HL-60 (cell line): ENCODE results near the gene ST6GALNAC3.

ENCODE experiments used
- DNase-seq, 2 experiments: peaks; one replicate each; pipeline ENCODE4 v3.0.0-alpha.2; 2010 to 2020; ENCODE audit warnings: low read depth in 1 of 2, low spot score in 1 of 2
- H3K27ac ChIP-seq: fragments of 250-450 bp; sonication (Bioruptor Pico); replicated peaks from 2 replicates; pipeline ENCODE4 v1.5.1; 2020; ENCODE audit warnings: mild to moderate bottlenecking, moderate library complexity
- H3K27me3 ChIP-seq: fragments of 250-450 bp; sonication (Bioruptor Pico); 2 replicates; pipeline ENCODE4 v1.5.1; 2021; ENCODE audit warnings: mild to moderate bottlenecking, moderate library complexity; ENCODE audit not compliant: insufficient read depth, poor library complexity, severe bottlenecking
- H3K4me3 ChIP-seq: replicated peaks from 2 replicates; pipeline ENCODE4 v1.5.1; 2011; ENCODE audit warnings: mild to moderate bottlenecking, control low read depth, low read length; ENCODE audit not compliant: insufficient read depth
- GABPA ChIP-seq: IDR thresholded peaks from 2 replicates; pipeline ENCODE4 v1.6.1; 2012; ENCODE audit warnings: low read depth
- POLR2AphosphoS5 ChIP-seq: IDR thresholded peaks from 2 replicates; pipeline ENCODE4 v1.6.1; 2012; ENCODE audit warnings: low read depth
- SPI1 ChIP-seq: IDR thresholded peaks from 2 replicates; pipeline ENCODE4 v1.6.1; 2012; ENCODE audit warnings: low read depth, mild to moderate bottlenecking, borderline replicate concordance
- TF ChIP-seq, protein P1 (sequence below): IDR thresholded peaks from 2 replicates; pipeline ENCODE4 v1.6.1; 2012; ENCODE audit warnings: low read depth; ENCODE audit not compliant: insufficient replicate concordance
- TF ChIP-seq, protein P2 (sequence below): IDR thresholded peaks from one replicate; pipeline ENCODE4 v1.5.1; 2011; ENCODE audit warnings: low read length, control low read depth, inconsistent platforms; ENCODE audit not compliant: insufficient read depth

Gene ST6GALNAC3

DNA sequence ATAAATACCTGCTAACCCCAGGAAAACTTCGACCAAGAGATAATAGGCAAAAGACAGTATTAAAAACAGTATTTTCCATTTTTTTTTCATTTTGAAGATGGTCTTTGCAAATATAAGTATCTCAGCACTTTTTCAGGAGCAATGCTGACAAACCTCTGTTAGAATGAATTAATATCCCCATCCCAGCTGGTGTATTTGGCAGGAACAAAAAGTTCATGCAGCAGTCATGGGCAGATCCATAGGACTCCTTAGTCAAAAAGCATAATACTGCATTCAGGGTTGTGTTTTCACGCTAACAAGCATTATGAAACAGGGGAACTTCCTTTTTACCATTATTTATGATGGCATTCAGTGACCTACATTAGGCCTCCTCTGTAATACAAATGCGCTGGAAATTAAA is 344.0 kb downstream of the ST6GALNAC3 start:
- Histone ChIP-seq H3K27me3 (no peaks in the 10 kb centered on the region), H3K4me3 (no peak overlapping the region), H3K27ac (no peak overlapping the region)
- TF ChIP-seq GABPA = no peak
- TF ChIP-seq, protein P1, sequence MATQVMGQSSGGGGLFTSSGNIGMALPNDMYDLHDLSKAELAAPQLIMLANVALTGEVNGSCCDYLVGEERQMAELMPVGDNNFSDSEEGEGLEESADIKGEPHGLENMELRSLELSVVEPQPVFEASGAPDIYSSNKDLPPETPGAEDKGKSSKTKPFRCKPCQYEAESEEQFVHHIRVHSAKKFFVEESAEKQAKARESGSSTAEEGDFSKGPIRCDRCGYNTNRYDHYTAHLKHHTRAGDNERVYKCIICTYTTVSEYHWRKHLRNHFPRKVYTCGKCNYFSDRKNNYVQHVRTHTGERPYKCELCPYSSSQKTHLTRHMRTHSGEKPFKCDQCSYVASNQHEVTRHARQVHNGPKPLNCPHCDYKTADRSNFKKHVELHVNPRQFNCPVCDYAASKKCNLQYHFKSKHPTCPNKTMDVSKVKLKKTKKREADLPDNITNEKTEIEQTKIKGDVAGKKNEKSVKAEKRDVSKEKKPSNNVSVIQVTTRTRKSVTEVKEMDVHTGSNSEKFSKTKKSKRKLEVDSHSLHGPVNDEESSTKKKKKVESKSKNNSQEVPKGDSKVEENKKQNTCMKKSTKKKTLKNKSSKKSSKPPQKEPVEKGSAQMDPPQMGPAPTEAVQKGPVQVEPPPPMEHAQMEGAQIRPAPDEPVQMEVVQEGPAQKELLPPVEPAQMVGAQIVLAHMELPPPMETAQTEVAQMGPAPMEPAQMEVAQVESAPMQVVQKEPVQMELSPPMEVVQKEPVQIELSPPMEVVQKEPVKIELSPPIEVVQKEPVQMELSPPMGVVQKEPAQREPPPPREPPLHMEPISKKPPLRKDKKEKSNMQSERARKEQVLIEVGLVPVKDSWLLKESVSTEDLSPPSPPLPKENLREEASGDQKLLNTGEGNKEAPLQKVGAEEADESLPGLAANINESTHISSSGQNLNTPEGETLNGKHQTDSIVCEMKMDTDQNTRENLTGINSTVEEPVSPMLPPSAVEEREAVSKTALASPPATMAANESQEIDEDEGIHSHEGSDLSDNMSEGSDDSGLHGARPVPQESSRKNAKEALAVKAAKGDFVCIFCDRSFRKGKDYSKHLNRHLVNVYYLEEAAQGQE = no peak
- no peak for TF ChIP-seq SPI1
- TF ChIP-seq, protein P2, sequence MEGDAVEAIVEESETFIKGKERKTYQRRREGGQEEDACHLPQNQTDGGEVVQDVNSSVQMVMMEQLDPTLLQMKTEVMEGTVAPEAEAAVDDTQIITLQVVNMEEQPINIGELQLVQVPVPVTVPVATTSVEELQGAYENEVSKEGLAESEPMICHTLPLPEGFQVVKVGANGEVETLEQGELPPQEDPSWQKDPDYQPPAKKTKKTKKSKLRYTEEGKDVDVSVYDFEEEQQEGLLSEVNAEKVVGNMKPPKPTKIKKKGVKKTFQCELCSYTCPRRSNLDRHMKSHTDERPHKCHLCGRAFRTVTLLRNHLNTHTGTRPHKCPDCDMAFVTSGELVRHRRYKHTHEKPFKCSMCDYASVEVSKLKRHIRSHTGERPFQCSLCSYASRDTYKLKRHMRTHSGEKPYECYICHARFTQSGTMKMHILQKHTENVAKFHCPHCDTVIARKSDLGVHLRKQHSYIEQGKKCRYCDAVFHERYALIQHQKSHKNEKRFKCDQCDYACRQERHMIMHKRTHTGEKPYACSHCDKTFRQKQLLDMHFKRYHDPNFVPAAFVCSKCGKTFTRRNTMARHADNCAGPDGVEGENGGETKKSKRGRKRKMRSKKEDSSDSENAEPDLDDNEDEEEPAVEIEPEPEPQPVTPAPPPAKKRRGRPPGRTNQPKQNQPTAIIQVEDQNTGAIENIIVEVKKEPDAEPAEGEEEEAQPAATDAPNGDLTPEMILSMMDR = no peak
- no peak for TF ChIP-seq POLR2AphosphoS5
- DNase-seq = no peak

DNA sequence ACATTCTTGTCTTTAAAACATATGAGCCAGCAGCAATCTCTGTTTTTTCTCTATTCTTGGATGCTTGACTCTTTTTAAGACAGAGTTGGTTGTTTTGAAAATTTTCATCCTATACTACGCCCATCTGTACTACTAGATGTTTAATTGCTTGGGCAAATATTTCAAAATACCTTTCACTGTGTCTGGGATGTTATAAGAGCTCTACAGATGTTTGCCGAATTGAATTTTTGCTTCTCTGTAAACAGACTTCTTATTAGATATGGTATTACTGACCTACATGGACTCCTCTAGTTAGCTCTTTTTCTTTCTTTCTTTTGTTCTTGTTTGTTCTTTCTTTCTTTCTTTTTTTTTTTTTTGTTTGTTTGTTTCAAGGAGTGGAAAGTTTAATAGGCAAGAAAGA is 345.1 kb downstream of the ST6GALNAC3 start:
- no peak for DNase-seq
- no peak overlapping the region for H3K4me3 ChIP-seq
- TF ChIP-seq, protein P1 = no peak
- TF ChIP-seq POLR2AphosphoS5 = no peak
- TF ChIP-seq, protein P2 = no peak
- TF ChIP-seq GABPA = no peak
- no peak for TF ChIP-seq SPI1
- no peaks in the 10 kb centered on the region for H3K27me3 ChIP-seq
- no peak overlapping the region for H3K27ac ChIP-seq

DNA sequence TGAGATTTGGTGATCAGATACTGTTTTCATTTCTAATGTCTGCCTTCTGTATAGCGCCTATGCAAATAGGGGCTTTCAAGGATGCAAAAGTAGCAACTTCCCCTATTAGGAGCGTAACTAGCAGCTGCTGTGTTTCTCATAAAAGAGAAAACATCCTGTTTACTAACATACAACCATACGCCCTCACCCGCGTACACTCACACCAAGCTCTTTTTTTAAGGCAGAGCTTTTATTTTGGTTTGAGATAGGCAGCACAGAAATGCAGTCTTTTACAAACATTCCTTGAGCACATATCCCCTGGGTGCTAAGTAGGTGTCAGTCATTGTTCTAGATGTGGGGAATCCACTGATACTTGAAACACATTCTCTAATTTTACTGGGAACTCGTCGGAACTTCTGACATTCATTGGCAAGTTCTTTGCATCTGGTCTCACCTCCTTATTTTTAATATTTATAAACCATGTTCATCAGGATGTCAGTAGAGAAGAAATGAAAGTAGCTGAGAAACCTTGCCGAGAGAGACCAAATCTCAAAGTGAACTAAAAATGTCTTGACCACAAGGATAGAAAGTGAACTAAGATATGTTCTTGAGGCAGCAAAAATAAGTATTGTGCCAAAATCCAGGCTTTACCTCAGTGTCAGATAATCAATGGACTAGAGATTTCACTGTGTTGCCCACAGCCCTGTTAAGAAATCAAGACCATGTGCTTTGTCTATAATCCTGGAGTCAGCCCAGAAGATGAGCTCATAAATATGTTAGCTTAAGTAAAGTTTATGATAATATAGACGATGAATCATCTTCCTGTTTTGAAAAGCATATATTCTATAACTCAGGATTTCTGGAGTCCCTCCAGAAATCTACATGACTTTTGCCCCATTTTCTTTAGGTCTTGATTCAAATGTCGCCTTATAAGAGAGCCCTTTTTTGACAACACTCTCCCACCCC is 350.9 kb downstream of the ST6GALNAC3 start:
- TF ChIP-seq, protein P1 = no peak
- TF ChIP-seq POLR2AphosphoS5 (no peak), SPI1 (no peak), GABPA (no peak)
- TF ChIP-seq, protein P2 = no peak
- H3K4me3 ChIP-seq = no peak overlapping the region
- no peak overlapping the region for H3K27ac ChIP-seq
- DNase-seq = no peak
- no peaks in the 10 kb centered on the region for H3K27me3 ChIP-seq
